Liver (tissue), 9 donors: ENCODE data around the gene PARD3. TPM values are rescaled to one million over a fixed set of nuclear protein-coding genes. Genes with fewer than 3 reads are reported as not detected.

Experiments
- DNase-seq: peaks from one replicate; pipeline ENCODE4 v3.0.0-alpha.2; 2017; ENCODE audit warnings: low spot score
- H3K27ac ChIP-seq, 2 donors: one replicate each; pipeline ENCODE4 v1.7.0; 2013; ENCODE audit warnings: inconsistent platforms in 2 of 2, low read length in 2 of 2, control low read depth in 1 of 2, low read depth in 1 of 2, mild to moderate bottlenecking in 1 of 2
- H3K27me3 ChIP-seq, 4 donors: one replicate each; pipeline versions ENCODE4 v1.6.1 to v1.7.0; 2013; ENCODE audit warnings: low read length in 3 of 4, inconsistent platforms in 1 of 4, mild to moderate bottlenecking in 1 of 4, moderate library complexity in 1 of 4; ENCODE audit not compliant: control insufficient read depth in 4 of 4, insufficient read depth in 4 of 4
- H3K36me3 ChIP-seq, 4 donors: one replicate each; pipeline versions ENCODE4 v1.6.1 to v1.7.0; 2013; ENCODE audit warnings: low read length in 3 of 4, mild to moderate bottlenecking in 3 of 4, low read depth in 1 of 4, moderate library complexity in 1 of 4; ENCODE audit not compliant: control insufficient read depth in 4 of 4, insufficient read depth in 3 of 4
- H3K4me1 ChIP-seq, 4 donors: one replicate each; pipeline versions ENCODE4 v1.6.1 to v1.7.0; 2013; ENCODE audit warnings: low read length in 3 of 4, mild to moderate bottlenecking in 3 of 4, moderate library complexity in 1 of 4; ENCODE audit not compliant: control insufficient read depth in 4 of 4, insufficient read depth in 4 of 4
- H3K4me3 ChIP-seq, 3 donors: one replicate each; pipeline versions ENCODE4 v1.6.1 to v1.7.0; 2013; ENCODE audit warnings: low read length in 3 of 3, control low read depth in 1 of 3, low read depth in 1 of 3, mild to moderate bottlenecking in 1 of 3
- H3K9ac ChIP-seq, 2 donors: one replicate each; pipeline ENCODE4 v1.7.0; 2013; ENCODE audit warnings: low read length in 2 of 2, mild to moderate bottlenecking in 2 of 2, moderate library complexity in 2 of 2, control low read depth in 1 of 2, low read depth in 1 of 2
- H3K9me3 ChIP-seq, 4 donors: one replicate each; pipeline versions ENCODE4 v1.6.1 to v1.7.0; 2013; ENCODE audit warnings: low read length in 3 of 4; ENCODE audit not compliant: control insufficient read depth in 4 of 4
- EGR1 ChIP-seq, 2 donors: IDR thresholded peaks; 2 replicates each; pipeline ENCODE4 v1.6.1; 2016 to 2018; ENCODE audit warnings: antibody characterized with exemption in 2 of 2, low read depth in 2 of 2
- FOXA1 ChIP-seq: IDR thresholded peaks from 2 replicates; pipeline ENCODE4 v1.6.1; 2016; ENCODE audit warnings: antibody characterized with exemption
- FOXA2 ChIP-seq: IDR thresholded peaks from 2 replicates; pipeline ENCODE4 v1.6.1; 2016; ENCODE audit warnings: antibody characterized with exemption
- GABPA ChIP-seq, 2 donors: IDR thresholded peaks in 1 of 2; conservative IDR thresholded peaks in 1 of 2; 2 replicates each; pipeline ENCODE4 v1.6.1; 2016; ENCODE audit warnings: antibody characterized with exemption in 2 of 2, mild to moderate bottlenecking in 1 of 2, moderate library complexity in 1 of 2
- HNF4A ChIP-seq, 2 donors: conservative IDR thresholded peaks; 2 replicates each; pipeline ENCODE4 v1.6.1; 2016; ENCODE audit warnings: antibody characterized with exemption in 2 of 2, mild to moderate bottlenecking in 2 of 2
- HNF4G ChIP-seq: IDR thresholded peaks from 2 replicates; pipeline ENCODE4 v1.6.1; 2016; ENCODE audit warnings: antibody characterized with exemption
- JUND ChIP-seq, 2 donors: IDR thresholded peaks; 2 replicates each; pipeline ENCODE4 v1.6.1; 2016; ENCODE audit warnings: antibody characterized with exemption in 2 of 2
- NR2F2 ChIP-seq: IDR thresholded peaks from 2 replicates; pipeline ENCODE4 v1.6.1; 2016; ENCODE audit warnings: antibody characterized with exemption
- RAD21 ChIP-seq, 2 donors: IDR thresholded peaks; 2 replicates each; pipeline ENCODE4 v1.6.1; 2016; ENCODE audit warnings: antibody characterized with exemption in 2 of 2, mild to moderate bottlenecking in 2 of 2
- TAF1 ChIP-seq: conservative IDR thresholded peaks from 2 replicates; pipeline ENCODE4 v1.6.1; 2016; ENCODE audit warnings: antibody characterized with exemption, mild to moderate bottlenecking
- YY1 ChIP-seq: IDR thresholded peaks from 2 replicates; pipeline ENCODE4 v1.6.1; 2016; ENCODE audit warnings: antibody characterized with exemption, mild to moderate bottlenecking
- WGBS: extraction: QIAGEN DNeasy Blood & Tissue Kit; methylation state at CpG from one replicate; pipeline ENCODE4 v1.1.7; 2013; 5-methylcytosine and 5-hydroxymethylcytosine counted together
- polyA plus RNA-seq, 2 donors: library from polyadenylated mRNA; stranded (reverse) in 1 of 2; unstranded in 1 of 2; fragments of 200-250 nt in 1 of 2; fragments of >200 nt in 1 of 2; fragmentation: Nextera tagmentation in 1 of 2; extraction: Ambion mirVana in 1 of 2; gene quantifications; one replicate each; pipeline versions ENCODE4 v1.2.1 to v1.2.3, GENCODE V29; 2013 to 2015
- total RNA-seq, 2 donors: library from RNA; depleted of rRNA; stranded (reverse); fragments of >200 nt; gene quantifications; one replicate each; pipeline ENCODE4 v1.2.3, GENCODE V29; 2014
- TF ChIP-seq, protein P1 (sequence below): IDR thresholded peaks from 2 replicates; pipeline ENCODE4 v1.6.1; 2016; ENCODE audit warnings: antibody characterized with exemption
- TF ChIP-seq, protein P2 (sequence below): IDR thresholded peaks from 2 replicates; pipeline ENCODE4 v1.6.1; 2016; ENCODE audit warnings: antibody characterized with exemption, mild to moderate bottlenecking
- TF ChIP-seq, protein P3 (sequence below): IDR thresholded peaks from 2 replicates; pipeline ENCODE4 v1.6.1; 2016; ENCODE audit warnings: antibody characterized with exemption
- TF ChIP-seq, protein P4 (sequence below): fragments of 150-350 bp; IDR thresholded peaks from 2 replicates; pipeline ENCODE4 v1.5.1; 2017; ENCODE audit warnings: improper control_type of control experiment, low read depth, low read length; ENCODE audit not compliant: missing input control
- TF ChIP-seq, protein P5 (sequence below): IDR thresholded peaks from 2 replicates; pipeline ENCODE4 v1.6.1; 2016; ENCODE audit warnings: antibody characterized with exemption
- donor health status: healthy.
- donor health status: healthy.
- donor health status: healthy.
- donor health status: healthy.
- donor health status: healthy.

Gene PARD3
- total and polyA plus RNA-seq, 4 donors = 12.3 to 43.8 (median 13.5) TPM

DNA sequence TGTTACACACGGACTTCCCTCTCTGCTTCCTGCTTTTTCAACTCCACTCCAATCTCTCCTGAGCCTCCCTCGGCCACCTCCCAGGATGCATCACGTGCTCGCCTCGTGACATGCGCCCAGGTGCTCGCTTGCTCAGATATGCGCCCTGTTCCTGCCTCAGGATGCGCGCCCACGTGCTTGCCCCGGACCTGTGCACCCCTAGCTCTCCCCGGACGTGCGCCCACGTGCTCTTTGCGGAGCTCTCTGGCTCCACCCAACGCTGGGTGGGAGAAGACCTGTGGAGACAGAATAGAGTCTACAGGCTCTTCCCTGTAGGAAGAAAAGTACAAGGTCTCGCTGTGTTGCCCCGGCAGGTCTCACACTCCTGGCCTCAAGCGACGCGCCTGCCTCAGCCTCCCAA is 23.1 kb downstream of the PARD3 start (continued):
- TF ChIP-seq, protein P1, sequence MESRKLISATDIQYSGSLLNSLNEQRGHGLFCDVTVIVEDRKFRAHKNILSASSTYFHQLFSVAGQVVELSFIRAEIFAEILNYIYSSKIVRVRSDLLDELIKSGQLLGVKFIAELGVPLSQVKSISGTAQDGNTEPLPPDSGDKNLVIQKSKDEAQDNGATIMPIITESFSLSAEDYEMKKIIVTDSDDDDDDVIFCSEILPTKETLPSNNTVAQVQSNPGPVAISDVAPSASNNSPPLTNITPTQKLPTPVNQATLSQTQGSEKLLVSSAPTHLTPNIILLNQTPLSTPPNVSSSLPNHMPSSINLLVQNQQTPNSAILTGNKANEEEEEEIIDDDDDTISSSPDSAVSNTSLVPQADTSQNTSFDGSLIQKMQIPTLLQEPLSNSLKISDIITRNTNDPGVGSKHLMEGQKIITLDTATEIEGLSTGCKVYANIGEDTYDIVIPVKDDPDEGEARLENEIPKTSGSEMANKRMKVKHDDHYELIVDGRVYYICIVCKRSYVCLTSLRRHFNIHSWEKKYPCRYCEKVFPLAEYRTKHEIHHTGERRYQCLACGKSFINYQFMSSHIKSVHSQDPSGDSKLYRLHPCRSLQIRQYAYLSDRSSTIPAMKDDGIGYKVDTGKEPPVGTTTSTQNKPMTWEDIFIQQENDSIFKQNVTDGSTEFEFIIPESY = no peak

DNA sequence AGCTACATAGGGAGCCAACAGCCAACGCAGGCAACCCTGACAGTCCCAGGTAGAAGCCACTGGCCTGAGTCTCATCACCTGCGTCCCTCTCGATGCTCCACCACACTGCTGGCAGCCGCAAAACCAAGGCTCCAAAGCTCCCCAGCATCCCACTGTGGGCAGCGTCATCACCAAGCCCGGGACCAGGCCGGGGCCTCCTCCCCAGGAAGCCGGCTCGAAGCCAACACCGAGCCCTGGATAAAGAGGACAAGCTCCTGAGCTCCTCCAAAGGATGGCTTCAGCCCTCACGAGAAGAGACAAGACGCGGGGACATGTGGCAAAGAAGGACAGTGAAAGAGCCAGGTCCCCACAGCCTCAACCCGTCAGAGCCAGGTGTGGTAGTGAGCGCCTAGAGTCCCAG is 23.9 kb downstream of the PARD3 start:
- Histone ChIP-seq H3K4me1 (peaks cover 6 to 18% (median 17%) of the 10 kb centered on the region in 4 donors), H3K9ac (no peak overlapping the region), H3K27me3 (no peaks in the 10 kb centered on the region), H3K4me3 (no peak overlapping the region), H3K36me3 (no peaks in the 10 kb centered on the region), H3K9me3 (no peaks in the 10 kb centered on the region), H3K27ac (no peak overlapping the region)
- TF ChIP-seq JUND (IDR thresholded peaks at IDR 0.05) = no peak
- TF ChIP-seq, protein P2, sequence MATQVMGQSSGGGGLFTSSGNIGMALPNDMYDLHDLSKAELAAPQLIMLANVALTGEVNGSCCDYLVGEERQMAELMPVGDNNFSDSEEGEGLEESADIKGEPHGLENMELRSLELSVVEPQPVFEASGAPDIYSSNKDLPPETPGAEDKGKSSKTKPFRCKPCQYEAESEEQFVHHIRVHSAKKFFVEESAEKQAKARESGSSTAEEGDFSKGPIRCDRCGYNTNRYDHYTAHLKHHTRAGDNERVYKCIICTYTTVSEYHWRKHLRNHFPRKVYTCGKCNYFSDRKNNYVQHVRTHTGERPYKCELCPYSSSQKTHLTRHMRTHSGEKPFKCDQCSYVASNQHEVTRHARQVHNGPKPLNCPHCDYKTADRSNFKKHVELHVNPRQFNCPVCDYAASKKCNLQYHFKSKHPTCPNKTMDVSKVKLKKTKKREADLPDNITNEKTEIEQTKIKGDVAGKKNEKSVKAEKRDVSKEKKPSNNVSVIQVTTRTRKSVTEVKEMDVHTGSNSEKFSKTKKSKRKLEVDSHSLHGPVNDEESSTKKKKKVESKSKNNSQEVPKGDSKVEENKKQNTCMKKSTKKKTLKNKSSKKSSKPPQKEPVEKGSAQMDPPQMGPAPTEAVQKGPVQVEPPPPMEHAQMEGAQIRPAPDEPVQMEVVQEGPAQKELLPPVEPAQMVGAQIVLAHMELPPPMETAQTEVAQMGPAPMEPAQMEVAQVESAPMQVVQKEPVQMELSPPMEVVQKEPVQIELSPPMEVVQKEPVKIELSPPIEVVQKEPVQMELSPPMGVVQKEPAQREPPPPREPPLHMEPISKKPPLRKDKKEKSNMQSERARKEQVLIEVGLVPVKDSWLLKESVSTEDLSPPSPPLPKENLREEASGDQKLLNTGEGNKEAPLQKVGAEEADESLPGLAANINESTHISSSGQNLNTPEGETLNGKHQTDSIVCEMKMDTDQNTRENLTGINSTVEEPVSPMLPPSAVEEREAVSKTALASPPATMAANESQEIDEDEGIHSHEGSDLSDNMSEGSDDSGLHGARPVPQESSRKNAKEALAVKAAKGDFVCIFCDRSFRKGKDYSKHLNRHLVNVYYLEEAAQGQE = no peak
- no peak for DNase-seq
- 92% methylated on average over 15 of the region's 15 CpGs for WGBS

DNA sequence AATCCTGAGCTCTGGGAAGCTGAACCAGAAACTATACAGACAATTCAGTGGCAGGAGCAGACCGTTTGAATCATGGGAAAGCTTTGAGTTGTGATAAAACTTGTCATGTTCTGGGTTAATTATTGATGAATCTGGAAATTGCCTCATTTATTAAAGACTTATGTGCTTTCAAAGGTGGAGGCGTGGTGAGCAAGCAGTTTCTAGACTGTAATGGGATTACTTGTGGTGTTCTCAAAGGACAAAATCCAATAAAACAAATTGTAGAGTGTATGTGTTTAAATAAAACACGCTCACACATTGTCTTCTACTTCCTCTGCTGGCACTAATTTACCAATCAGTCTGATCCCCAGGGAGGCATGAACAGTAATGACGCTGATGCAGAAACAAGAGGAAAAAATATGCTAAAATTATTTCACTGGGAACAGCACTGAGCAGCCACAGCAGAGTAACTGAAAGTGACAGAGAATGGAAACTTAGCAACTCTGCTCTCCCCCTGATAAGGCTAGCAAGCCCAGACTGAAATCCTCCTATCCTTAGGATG is 25.1 kb downstream of the PARD3 start:
- WGBS = 22% methylated on average over 4 of the region's 4 CpGs
- peak overlapping the region in 1 of 2 donors; percentile 22 for H3K9ac ChIP-seq
- DNase-seq = no peak
- H3K9me3 ChIP-seq = no peaks in the 10 kb centered on the region
- no peaks in the 10 kb centered on the region for H3K36me3 ChIP-seq
- H3K4me1 ChIP-seq = peaks cover 6 to 18% (median 17%) of the 10 kb centered on the region in 4 donors
- H3K27ac ChIP-seq = peak overlapping the region in 1 of 2 donors; percentile 66
- H3K27me3 ChIP-seq = no peaks in the 10 kb centered on the region
- no peak overlapping the region for H3K4me3 ChIP-seq
- TF ChIP-seq RAD21 (IDR thresholded peaks at IDR 0.05) = peak in 1 of 2 donors; percentile 8
- TF ChIP-seq FOXA1 = no peak
- TF ChIP-seq, protein P1 = peak; percentile 17
- TF ChIP-seq, protein P2 = peak; percentile 11
- TF ChIP-seq, protein P3, sequence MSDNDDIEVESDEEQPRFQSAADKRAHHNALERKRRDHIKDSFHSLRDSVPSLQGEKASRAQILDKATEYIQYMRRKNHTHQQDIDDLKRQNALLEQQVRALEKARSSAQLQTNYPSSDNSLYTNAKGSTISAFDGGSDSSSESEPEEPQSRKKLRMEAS = peak; percentile 33
- TF ChIP-seq FOXA2 = no peak
- TF ChIP-seq HNF4A (conservative IDR thresholded peaks at IDR 0.05) = peak in 1 of 2 donors; percentile 33
- no peak for TF ChIP-seq NR2F2
- TF ChIP-seq, protein P4, sequence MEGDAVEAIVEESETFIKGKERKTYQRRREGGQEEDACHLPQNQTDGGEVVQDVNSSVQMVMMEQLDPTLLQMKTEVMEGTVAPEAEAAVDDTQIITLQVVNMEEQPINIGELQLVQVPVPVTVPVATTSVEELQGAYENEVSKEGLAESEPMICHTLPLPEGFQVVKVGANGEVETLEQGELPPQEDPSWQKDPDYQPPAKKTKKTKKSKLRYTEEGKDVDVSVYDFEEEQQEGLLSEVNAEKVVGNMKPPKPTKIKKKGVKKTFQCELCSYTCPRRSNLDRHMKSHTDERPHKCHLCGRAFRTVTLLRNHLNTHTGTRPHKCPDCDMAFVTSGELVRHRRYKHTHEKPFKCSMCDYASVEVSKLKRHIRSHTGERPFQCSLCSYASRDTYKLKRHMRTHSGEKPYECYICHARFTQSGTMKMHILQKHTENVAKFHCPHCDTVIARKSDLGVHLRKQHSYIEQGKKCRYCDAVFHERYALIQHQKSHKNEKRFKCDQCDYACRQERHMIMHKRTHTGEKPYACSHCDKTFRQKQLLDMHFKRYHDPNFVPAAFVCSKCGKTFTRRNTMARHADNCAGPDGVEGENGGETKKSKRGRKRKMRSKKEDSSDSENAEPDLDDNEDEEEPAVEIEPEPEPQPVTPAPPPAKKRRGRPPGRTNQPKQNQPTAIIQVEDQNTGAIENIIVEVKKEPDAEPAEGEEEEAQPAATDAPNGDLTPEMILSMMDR = no peak
- no peak for TF ChIP-seq TAF1
- no peak for TF ChIP-seq YY1
- TF ChIP-seq EGR1 (IDR thresholded peaks at IDR 0.05; ENCODE audit: low read depth in 2 of 2) = peak in 1 of 2 donors; percentile 29
- peak in 1 of 2 donors; percentile 36 for TF ChIP-seq JUND (IDR thresholded peaks at IDR 0.05)
- TF ChIP-seq HNF4G = no peak
- TF ChIP-seq GABPA (IDR thresholded peaks at IDR 0.05 in 1 of 2, conservative IDR thresholded peaks at IDR 0.05 in 1 of 2) = no peak
- TF ChIP-seq, protein P5, sequence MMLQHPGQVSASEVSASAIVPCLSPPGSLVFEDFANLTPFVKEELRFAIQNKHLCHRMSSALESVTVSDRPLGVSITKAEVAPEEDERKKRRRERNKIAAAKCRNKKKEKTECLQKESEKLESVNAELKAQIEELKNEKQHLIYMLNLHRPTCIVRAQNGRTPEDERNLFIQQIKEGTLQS = no peak
